GM19193 (cell line): ENCODE data around the gene SIRT2.
A peak's percentile ranks its signal among the peaks of the same experiment; 100 is the strongest.

Experiments
- POLR2A ChIP-seq: IDR thresholded peaks from 4 replicates; pipeline ENCODE4 v1.6.1; 2011; ENCODE audit not compliant: insufficient read depth, insufficient read length; ENCODE audit errors: extremely low read depth

The SIRT2 gene

DNA sequence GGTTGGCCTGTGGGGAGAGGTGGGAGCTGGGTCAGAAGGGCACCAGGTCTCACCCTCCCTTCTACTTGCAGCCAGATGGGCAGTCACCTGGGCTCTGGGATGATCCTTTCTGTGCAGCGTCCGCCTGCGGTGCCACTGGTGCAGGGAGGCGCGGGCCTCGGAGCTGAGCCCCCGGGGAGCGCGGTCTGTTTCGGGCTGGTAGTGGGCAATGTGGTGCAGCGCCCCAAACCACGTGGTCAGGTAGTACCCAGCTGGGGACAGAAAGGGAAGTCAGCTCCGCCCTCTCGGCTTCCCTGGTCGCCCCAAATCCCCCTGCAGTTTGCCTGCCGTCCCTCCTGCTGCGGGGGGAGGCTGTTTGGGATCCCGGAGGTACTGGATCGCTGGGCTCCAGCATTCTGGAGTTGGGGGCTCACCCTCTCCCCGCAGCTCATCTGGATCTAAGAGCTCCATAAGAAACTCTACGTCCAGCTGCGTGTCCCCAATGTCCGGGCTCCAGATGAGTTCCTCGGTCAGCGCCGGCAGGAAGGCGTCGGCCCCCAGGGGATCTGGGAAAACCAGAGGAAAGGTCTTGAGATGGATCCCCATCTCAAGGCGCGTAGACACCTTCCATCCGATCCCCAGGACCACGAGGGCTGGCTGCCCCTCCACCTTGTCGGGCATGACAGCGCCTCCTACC is 30.1 kb downstream of the SIRT2 start:
- no peak for TF ChIP-seq POLR2A

- TF ChIP-seq POLR2A = no peak
Measured at GRCh38 chr19:38868551-38868950, 30.9 kb downstream of the SIRT2 start.

GRCh38 chr19:38867171-38867780 is 32.1 kb downstream of the SIRT2 start:
- TF ChIP-seq POLR2A = no peak

GRCh38 chr19:38862321-38863059 is 36.9 kb downstream of the SIRT2 start:
- TF ChIP-seq POLR2A = no peak

DNA sequence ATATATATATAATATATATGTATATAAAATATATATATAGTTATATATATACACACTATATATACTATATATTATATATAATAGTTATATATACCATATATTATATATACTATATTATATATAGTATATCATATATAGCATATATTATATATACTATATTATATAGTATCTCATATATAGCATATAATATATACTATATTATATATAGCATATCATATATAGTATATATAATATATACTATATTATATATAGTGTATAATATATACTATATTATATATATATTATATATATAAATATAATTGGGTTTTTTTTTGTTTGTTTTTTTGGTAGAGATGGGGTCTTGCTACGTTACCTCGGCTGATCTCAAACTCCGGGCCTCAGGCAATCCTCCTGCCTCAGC is 38.0 kb downstream of the SIRT2 start:
- no peak for TF ChIP-seq POLR2A

- no peak for TF ChIP-seq POLR2A
Measured at GRCh38 chr19:38856813-38857212, 42.6 kb downstream of the SIRT2 start.

DNA sequence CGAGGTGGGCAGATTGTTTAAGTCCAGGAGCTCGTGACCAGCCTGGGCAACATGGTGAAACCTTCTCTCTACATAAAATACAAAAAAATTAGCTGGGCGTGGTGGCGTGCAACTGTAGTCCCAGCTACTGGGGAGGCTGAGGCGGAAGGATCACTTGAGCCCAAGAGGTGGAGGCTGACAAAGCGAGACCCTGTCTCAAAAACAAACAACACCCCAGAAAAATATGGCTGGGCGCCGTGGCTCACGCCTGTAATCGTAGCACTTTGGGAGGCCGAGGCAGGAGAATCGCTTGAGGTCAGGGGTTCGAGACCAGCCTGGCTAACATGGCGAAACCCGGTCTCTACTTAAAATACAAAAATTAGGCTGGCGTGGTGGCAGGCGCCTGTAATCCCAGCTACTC is 46.2 kb downstream of the SIRT2 start:
- no peak for TF ChIP-seq POLR2A

GRCh38 chr19:38852231-38853044 is 47.0 kb downstream of the SIRT2 start:
- peak; percentile 51 for TF ChIP-seq POLR2A

DNA sequence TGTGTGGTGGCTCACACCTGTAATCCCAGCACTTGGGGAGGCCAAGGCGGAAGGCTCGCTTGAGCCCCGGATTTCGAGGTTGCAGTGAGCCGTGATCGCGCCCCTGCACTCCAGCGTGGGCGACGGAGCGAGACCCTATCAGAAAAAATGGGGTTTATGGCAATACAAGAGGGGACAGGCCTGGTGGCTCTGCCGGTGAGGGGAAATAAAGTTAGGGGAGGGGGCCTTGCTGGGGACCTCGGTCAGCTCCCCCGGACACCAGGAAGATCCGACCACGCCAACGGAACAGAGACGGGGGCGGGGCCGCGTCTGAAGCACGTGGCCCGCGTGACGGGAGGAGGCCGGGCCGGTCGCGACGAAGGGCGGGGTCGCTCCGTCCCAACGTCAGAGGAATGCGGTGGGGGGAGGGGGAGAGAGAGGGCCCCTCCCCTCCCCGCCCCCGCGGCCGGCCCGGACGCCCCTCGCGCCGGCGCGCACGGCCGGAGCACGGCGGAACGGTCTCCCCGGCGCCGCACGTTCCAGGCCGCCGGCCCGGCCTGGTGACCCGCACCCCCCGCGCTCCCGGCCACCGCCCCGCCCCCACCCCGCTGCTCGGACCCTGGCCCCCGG is 47.7 kb downstream of the SIRT2 start:
- peak; percentile 75 for TF ChIP-seq POLR2A

GRCh38 chr19:38850976-38851621 is 48.3 kb downstream of the SIRT2 start:
- TF ChIP-seq POLR2A = no peak

GRCh38 chr19:38850436-38850975 is 48.9 kb downstream of the SIRT2 start:
- peak; percentile 79 for TF ChIP-seq POLR2A

DNA sequence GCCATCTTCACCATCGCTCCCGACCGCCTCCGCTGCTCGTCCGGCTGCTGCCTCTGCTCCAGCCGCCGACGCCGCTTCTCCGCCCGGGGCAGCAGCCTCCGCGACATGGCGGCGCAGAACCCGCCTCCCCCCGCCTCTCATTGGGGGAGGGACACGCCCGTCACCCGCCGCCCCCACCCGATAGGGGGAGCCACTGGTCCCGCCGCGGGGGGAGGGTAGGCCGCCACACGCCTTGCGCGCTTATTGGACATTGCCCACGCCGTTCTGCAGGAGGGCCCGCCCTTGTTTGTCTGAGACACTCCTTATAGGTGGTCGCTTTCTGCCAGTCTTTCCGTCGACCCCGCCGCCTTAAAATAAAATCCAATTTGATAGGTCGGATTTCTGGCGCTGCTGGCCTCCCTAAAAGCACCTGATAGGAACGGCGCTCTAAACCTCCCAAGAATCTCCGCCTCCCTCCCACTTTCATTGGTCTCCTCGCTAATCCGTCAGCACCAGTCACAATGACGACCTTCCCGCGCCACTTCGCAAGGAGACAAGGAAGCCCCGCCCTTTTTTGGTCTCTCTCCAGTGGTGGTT is 49.5 kb downstream of the SIRT2 start, which contains the start of gene HNRNPL:
HNRNPL (minus strand) TSS at position 127 of the 576 bp plus-strand sequence; CDS start at position 107, 20 bp downstream.
- TF ChIP-seq POLR2A = peak; percentile 88

- TF ChIP-seq POLR2A = no peak
Measured at GRCh38 chr19:38849147-38849859, 50.1 kb downstream of the SIRT2 start.
